Fibroblast of pulmonary artery (primary cell): ENCODE data around the gene ZNF490.

Experiments used
- DNase-seq: peaks from one replicate; pipeline ENCODE4 v3.0.0-alpha.2; 2010; ENCODE audit warnings: low read depth
- H3K4me3 ChIP-seq: replicated peaks from 2 replicates; pipeline ENCODE4 v1.5.1; 2011; ENCODE audit warnings: low read depth, mild to moderate bottlenecking, control low read depth, low read length, moderate library complexity
- CTCF ChIP-seq: IDR thresholded peaks from 2 replicates; pipeline ENCODE4 v1.5.1; 2011; ENCODE audit warnings: mild to moderate bottlenecking, control low read depth, low read length, inconsistent platforms; ENCODE audit errors: missing control alignments

The ZNF490 gene

GRCh38 chr19:12545267-12545666 lies 65.3 kb downstream of the ZNF490 start:
- H3K4me3 ChIP-seq: no peak overlapping the region
- TF ChIP-seq CTCF: no peak
- DNase-seq: no peak

- H3K4me3 ChIP-seq: no peak overlapping the region
- DNase-seq: peak; percentile 82
- no peak for TF ChIP-seq CTCF
Observed at GRCh38 chr19:12544401-12544876, 66.2 kb downstream of the ZNF490 start.

DNA sequence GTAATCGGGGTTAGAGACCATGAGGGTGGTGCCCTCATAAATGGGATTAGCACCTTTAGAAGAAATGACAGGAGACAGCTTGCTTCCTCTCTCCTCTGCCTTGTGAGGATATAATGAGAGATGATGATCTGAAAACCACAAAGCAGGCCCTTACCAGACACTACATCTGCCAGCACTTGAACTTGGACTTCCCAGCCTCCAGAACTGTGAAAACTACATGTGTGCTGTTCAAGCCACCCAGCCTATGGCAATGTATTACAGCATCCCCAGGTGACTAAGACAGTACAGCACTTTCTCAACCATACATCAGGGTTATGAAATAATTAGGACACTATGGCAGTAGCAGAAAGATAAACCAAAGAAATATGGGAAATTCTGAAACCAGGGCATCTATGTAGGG lies 66.8 kb downstream of the ZNF490 start:
- DNase-seq: peak; percentile 46
- TF ChIP-seq CTCF: no peak
- no peak overlapping the region for H3K4me3 ChIP-seq
